ENCODE results near the gene JMJD4.
"Not testable (repeated sequence)": the region's sequence is repeated elsewhere in the genome, so short reads cannot be mapped to it uniquely, and the experiment has no call there.

The JMJD4 gene

DNA sequence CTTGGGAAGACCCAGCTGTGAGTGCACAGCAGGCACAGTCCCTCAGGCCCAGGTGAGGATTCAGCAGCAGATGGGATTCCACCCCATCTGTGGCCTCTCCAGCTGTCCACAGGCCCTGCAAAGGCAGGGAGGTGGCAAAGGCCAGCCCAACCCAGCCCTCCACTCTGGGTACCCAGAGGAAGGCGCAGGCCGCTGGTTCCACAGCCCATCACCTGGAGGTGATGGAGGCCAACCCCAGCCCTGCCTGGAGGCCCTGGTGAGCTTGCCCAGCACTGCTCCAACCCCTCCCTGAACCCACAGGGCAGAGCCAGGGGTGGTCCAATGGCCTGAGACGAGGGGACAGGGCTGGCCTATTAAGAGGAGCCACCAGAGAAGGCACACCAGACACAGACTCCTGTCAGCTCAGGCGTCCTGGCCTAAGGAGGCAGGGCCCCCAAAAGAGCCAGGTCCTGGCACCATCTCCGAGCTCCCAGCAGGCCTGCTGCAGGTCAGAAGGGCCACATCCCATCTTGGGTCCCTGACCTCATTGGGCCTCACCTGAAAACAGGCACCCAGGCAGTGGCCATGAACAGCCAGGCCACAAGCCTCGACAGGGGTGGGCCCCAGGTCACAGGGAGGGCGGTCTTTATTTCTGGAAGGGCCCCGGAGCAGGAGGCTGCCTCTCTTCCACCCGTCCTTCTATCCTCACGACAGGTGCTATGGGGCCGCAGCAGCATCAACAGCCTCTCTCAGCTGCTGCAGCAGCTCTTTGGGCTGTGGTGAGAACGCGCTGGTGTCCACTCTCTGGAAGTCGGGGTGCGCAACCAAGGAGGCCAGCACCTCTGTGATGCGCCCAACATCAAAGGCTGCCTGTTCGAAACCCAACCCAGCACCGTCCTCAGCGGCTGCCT is 3.2 kb downstream of the JMJD4 start:
- no peak for DNase-seq (ENCODE audit: low read depth)

DNA sequence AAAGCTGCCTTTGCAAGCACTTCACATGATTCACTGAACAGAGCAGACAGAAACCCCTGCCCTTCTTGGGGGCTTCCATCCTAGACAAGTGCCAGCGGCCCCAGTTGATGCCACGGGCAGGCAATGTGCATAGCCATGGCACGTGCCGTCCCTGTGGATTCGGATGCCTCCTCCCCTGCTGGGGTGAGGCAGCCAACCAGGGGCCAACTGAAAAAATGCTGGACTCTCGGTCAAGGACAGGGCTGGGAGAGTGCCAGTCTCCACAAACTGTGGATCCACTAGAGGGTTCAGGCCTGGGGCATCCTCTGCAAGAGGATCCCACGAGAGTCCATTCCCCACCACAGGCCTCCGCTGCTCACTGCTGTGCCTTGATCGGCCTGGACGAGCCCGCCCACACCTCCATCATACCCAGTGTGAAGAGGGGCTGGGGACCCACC is 3.8 kb downstream of the JMJD4 start:
- no peak for DNase-seq (ENCODE audit: low read depth)

DNA sequence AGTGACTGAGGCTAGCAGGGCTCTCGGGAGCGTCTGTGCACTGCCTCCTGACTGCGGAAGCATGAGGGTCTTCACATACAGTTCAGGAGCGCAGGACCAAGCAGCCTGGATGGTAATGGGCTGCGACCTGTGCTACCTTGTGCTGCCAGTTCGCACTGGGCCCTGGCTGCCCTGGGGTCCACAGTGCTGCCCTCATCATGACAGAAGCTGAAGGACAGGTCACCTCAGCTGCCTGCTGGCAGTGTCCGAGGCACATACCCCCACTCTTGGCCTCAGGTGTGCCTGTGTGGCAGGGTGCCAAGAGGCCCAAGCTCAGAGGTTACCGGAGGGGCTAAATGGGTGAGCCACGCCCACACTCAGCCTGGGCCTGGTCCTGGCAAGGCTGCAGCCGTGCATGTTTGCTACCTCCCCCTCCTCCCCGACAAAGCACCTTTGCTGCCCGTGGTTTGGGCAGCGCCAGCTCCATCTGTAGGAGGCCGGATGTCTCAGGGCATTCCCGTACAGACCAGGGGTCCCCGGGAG is 4.4 kb downstream of the JMJD4 start:
- no peak for DNase-seq (ENCODE audit: low read depth)

DNA sequence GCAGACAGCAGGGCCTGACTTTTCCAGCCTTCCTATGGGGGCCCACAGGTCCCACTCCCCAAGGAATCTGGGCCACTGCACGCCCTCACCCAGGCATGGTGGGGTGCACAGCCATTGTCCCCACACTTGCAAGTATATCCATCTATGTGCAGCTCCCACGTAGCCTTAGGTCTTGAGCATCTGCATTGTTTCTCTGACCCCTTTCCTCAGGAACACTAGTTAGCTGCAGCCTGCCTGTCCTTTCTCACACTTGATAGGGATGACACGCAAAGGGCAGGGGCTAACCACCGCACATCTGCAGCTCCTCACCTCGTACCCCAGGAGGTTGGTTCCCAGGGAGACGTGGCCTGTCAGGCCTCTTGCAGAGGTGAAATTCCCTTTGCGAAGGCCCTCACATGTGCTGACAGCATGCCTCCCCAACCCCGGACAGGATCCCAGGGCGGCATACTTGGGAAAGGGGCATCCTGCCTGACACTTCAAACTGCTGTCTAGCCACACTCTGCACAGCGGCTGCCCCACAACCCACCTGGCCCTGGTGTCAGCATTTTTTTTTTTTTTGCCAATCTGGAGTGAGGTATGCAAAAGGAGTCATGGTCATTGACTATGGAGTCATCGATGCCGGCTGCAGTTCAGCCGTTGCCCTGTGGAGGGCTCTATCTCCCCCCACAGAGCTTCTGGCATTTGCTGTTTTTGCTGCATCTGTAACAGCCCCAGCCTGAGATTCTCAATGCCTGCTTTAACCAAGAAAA is 5.0 kb downstream of the JMJD4 start:
- DNase-seq (ENCODE audit: low read depth), result no peak

DNA sequence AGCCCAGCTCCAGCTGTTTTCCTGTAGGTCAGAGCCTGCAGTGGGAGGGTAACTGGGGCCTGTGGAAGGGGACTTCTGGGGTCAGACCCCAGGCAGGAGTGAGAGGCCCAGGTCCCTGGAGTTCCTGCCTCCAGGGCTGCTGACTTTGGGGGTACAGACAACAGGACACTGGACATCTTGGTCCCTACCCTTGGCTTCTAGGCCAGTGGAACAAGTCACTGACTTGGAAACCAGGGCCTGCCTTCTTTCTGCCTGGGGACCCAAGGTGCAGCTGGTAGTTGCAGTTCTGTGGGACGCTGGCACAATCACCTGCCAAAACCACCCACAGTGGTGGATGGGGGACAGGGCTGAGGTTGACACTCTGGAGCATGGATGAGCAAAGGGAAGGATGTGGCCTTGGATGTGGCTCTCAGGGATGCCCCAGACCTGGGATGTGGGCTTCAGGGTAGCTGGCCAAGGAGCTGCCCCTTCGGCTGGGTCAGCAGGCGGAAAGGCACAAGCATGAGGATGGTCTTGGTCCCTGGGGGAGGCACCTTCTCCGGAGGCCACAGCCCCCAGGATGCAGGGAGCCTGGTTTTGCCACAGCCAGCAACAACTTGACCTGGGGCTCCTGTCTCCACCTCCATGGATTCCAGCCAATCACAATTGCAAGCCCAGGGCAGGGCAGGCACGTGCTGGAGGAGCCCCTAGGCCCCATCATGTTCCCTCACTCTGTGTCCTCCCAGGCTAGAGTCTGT is 5.8 kb downstream of the JMJD4 start:
- DNase-seq (ENCODE audit: low read depth), result no peak

DNA sequence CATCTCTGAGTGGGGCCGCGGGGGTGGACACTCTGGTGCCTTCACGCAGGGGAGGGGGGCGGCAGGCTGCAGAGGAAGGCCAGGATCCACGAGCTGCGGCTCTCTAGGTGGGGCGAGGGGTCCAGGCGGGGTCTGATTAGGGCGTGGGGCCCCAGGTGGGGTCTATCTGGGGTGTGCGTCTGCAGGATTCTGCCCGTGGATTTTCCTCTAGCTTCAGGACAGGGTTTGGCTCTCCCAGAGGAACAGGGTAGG is 6.3 kb downstream of the JMJD4 start:
- DNase-seq (ENCODE audit: low read depth), result no peak

DNA sequence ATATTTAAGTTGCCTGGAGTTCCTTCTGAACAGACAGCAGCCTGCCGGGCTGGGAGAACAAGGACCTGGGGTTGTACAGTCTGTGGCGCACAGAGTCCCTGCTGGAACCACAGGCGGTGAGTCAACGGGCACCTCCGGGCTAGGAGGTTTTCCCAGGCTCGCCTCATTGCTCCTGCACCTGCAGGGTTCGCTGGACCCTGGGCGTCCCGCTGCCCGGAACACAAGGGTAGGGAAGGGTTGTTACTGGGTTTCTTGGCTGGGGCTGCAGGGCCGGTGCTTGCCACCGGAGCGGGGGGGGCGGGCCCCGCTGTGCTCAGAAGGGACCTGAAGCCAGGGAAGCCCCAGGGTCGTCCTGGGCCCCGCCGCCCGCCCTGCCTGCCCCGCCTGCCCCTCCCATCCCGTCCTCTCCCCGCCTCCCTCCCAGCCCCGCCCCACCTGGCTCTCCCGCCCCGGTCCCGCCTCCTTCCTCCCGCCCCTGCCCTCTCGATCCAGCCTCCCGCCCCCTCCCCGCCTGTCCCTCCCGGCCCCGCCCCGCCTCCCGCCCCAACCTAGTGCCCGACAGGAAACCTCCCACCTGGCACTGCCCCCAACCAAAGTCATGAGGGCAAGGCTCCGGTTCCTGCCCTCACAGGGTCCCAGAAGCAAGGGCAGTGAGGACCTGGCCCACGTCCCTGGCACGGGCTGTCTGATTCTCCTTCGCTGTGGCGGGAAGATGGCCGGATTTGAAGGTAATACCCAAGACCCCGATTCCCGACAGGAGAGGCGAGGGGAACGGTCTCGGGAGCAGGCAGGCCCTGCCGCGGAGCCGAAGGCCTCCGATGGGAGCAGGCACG is 6.8 kb downstream of the JMJD4 start:
- peak; percentile 25 for DNase-seq (ENCODE audit: low read depth)

DNA sequence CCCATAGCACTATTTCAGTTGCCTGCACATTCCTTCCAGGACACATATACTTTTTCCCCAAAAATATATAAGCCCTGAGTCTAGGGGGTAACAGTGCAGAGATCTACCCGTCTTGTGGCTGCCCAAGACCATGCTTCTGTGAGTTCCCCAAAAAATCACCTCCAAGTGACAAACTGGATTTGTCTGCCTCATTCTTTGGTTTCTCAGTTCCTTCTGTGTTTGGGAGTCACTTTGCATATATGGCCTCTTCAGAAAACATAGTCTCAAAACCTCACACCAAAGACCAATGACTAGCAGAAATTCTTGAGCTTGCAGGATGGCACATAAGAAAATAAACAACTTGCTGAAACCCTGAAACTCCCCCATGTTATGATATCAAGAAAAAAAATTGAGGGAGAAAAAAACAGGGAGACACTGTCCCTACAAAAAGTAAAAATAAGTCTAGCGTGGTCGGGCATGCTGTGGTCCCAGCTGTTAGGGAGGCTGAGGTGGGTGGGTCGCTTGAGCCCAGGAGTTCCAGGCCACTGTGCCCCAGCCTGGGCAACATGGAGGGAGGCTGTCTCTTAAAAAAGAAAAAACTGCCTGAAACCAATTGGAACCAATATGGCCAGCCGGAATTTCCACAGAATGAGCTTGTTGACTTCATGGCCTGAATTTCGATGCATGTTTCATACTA is 8.0 kb downstream of the JMJD4 start:
- no peak for DNase-seq (ENCODE audit: low read depth)

DNA sequence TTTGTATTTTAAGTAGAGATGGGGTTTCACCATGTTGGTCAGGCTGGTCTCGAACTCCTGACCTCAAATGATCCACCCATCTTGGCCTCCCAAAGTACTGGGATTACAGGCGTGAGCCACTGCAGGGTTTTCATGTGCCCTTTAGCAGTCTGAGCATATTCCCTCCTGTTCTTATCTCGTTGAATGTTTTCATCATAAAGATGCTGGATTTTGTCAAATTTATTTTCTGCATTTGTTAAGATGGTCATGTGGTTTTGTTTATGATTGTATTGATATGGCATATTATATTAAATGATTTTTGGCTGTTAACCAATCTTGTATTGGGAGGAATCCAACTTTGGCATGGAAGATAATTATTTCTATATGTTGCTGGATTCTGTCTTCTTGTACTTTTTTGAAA is 8.8 kb downstream of the JMJD4 start:
- no peak for DNase-seq (ENCODE audit: low read depth)

DNA sequence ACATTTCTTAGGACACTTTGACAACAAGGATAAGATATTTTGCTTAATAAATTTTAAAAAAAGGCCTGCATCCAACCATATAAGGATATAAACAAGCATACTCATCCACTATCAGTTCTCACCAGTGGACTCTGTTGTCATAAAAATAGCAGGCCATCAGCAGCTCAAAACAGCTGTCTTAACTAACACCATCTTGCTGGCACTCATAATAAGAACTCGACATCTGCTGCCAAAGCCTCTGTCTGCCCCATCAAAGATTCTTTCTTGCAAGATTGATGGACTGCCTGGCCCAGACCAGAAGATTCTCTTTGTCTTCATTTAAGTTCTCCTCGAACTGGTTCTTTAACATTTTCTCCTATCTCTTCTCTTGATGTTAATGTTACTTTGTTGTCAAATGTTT is 10.1 kb downstream of the JMJD4 start:
- no peak for DNase-seq (ENCODE audit: low read depth)

DNA sequence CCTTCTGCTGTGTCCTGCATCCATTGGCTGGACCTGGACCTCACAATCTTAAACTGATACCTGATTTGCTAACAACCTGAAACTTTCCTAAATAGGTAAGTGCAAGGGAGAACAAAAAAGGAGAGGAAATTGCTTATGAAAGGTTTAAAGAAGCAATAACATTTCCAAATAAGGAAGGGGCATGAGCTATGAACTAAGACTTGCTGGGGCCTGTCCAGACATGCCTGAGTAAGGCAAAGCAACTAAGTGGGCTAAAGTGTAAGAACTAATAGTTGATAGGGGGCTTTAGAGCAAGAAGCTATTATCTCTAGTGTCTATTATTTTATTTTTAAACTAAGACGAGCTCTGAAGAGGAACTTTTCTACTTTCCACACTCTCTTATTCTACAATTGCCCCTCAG is 11.6 kb downstream of the JMJD4 start:
- DNase-seq (ENCODE audit: low read depth), result no peak

DNA sequence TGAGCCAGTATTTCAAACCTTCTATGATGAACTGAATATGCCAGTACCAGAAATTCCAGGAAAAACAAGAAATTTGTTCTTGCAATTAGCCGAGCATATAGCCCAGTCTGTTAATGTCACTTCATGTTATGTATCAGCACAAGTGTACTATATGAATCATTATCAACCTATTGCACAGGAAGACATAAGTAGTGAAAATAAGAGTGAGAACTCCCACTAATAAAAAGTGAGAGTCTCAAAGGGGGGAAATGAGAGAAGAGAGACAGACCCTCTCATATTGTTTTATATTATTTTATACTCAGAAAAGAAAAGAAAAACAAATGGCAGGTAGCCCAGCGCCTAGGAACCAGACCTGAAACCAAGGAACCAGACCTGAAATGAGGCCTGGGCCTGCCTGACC is 16.2 kb downstream of the JMJD4 start:
- DNase-seq (ENCODE audit: low read depth), result no peak

DNA sequence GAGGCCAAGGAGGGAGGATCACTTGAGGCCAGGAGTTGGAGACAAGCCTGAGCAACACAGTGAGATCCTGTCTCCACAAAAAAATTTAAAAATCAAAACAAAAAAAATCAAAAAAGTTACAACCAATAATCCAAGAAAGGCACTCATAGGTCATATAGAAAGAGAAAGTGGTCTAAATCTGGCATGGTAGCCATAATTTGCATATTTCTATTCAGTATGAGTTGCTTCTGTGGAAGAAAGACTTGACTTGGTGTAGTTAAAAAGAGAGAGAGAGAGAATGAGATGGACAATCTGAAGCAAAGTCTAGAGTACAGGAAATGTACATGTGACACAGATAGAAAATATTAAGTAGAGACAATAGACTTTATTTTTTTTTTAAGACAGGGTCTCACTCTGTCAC is 22.5 kb downstream of the JMJD4 start:
- no peak for DNase-seq (ENCODE audit: low read depth)

DNA sequence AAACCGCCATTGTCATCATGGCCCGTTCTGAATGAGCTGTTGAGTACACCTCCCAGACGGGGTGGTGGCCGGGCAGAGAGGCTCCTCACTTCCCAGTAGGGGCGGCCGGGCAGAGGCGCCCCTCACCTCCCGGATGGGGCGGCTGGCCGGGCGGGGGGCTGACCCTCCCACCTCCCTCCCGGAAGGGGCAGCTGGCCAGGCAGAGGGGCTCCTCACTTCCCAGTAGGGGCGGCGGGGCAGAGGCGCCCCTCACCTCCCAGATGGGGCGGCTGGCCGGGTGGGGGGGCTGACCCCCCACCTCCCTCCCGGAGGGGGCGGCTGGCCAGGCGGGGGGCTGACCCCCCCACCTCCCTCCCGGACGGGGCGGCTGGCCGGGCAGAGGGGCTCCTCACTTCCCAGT is 24.6 kb downstream of the JMJD4 start:
- DNase-seq (ENCODE audit: low read depth), result not testable (repeated sequence)

DNA sequence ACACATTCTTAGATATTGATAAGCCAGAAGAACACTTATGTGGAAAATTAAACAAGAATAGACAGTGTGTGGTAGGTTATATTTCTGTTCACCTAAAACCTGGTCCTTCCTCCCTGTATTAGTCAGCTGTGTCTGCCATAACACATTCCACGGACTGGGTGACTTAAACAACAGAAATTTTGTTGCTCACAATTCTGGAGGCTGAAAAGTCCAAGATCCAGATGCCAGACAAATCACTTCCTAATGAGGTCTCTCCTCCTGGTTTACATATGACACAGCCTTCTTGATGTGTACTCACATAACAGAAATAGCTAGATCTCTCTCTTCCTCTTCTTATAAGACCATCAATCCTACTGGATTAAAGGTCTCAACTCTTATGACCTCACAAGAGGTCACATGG is 25.7 kb downstream of the JMJD4 start:
- DNase-seq (ENCODE audit: low read depth), result no peak

DNA sequence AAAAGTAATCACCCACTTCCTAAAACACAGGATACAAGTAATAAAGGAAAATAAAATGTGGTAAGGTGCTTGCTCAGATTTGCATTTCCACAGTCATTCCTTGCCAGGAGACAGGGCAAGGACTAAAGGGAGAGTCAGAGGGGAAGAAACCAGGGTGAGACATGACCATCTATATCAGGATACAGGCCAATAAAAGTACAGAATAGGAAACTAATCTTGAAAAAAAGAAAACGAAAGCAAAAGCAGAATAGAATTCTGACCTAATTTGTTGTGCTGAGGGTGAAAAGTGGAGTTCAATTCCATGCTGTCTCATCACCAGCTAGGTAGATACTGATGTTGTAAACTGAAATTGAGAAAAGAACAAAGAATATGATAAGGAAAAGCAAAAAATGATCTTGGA is 27.3 kb downstream of the JMJD4 start:
- DNase-seq (ENCODE audit: low read depth), result no peak

DNA sequence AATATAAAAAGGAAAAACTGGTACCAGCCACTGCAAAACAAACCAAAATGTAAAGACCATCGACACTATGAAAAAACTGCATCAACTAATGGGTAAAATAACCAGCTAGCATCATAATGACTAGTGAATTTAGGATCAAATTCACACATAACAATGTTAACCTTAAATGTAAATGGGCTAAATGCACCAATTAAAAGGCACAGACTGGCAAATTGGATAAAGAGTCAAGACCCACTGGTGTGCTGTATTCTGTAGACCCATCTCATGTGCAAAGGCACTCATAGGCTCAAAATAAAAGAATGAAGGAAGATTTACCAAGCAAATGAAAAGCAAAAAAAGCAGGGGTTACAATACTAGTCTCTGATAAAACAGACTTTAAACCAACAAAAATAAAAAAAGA is 33.5 kb downstream of the JMJD4 start:
- DNase-seq (ENCODE audit: low read depth), result not testable (repeated sequence)

DNA sequence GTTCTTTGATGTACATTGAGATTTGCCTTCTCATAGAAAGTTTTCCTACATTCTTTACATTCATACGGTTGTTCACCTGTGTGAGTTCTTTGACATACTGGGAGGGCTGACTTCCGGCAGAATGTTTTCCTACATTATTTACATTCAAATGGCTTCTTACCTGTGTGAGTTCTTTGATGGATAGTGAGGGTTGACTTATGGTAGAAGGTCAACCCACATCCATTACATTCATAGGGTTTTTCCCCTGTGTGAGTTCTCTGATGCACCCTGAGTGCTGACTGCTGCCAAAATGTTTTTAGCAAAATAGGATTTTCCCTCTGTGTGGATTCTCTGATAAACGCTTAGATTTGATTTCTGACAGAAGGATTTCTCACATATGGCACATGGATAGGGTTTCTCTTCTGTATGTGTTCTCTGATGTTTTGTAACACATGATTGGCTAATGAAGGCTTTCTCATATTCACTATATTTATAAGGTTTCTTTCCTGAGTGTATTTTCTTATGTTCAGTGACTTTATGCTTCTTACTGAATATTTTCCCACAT is 37.7 kb downstream of the JMJD4 start:
- no peak for DNase-seq (ENCODE audit: low read depth)

DNA sequence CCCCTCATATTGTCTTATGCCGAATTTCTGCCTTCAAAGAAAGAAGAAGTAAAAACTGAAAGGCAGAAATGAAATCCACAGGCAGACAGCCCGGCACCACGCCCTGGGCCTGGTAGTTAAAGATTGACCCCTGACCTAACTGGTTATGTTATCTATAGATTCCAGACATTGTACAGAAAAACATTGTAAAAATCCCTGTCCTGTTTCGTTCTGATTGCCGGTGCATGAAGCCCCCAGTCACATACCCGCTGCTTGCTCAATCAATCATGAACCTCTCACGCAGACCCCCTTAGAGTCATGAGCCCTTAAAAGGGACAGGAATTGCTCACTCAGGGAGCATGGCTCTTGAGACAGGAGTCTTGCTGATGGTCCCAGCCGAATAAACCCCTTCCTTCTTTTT is 49.3 kb downstream of the JMJD4 start:
- no peak for DNase-seq (ENCODE audit: low read depth)

Measured in stimulated activated CD8-positive, alpha-beta memory T cell treated with anti-CD3 and anti-CD28 coated beads, Interleukin-7, amount 100 ng/mL, for 24 hours (primary cell).